ENCODE data around the gene B4GALT3. TPM values are rescaled to one million over a fixed set of nuclear protein-coding genes. Genes with fewer than 3 reads are reported as not detected.

The B4GALT3 gene
- total and polyA plus RNA-seq, 11 donors = 13.4 to 40.8 (median 22.4) TPM

DNA sequence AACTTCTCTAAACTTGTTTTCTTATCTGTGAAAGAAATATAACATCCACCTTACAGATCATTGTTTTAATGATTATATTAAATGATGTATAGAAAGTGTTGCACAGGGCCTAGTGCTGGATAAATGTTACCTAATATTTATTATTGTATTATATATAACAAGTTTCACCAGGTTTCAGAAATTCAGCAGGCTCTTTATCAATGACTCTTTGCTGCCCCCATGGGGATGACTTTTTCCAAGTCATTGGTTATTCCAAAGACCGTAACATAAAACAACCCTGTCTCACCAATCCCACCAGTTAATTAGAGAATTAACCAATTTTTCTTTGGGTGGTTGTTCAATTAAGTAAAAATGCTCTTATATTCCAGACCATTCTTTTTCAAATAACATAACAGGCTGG is 37.5 kb downstream of the B4GALT3 start:
- no peak overlapping the region for H3K4me3 ChIP-seq
- no peaks in the 10 kb centered on the region for H3K27me3 ChIP-seq
- ATAC-seq (peak in 1 of 4 donors; percentile 49), DNase-seq (peak in 1 of 5 donors; percentile 39)
- 37 to 50% (median 43%) methylated on average over 1 of the region's 1 CpG for WGBS, 4 donors
- no peak for TF ChIP-seq POLR2A (IDR thresholded peaks at IDR 0.05)
- peak in 11 of 12 donors; percentile 20 to 65 (median 52) for TF ChIP-seq CTCF (IDR thresholded peaks at IDR 0.05)
- H3K27ac ChIP-seq = no peak overlapping the region
- no peaks in the 10 kb centered on the region for H3K36me3 ChIP-seq
- H3K9me3 ChIP-seq = no peaks in the 10 kb centered on the region
- peaks cover 0 to 33% (median 0%) of the 10 kb centered on the region in 12 donors for H3K4me1 ChIP-seq
- intact Hi-C loops (cut with DNase I) = loop anchor here in 7 of 10 donors (5.0 to 10.0 kb wide), 4 partner anchors 95 to 465 kb away; partner anchors contain the start of gene USF1 (in 3 of the 7)

DNA sequence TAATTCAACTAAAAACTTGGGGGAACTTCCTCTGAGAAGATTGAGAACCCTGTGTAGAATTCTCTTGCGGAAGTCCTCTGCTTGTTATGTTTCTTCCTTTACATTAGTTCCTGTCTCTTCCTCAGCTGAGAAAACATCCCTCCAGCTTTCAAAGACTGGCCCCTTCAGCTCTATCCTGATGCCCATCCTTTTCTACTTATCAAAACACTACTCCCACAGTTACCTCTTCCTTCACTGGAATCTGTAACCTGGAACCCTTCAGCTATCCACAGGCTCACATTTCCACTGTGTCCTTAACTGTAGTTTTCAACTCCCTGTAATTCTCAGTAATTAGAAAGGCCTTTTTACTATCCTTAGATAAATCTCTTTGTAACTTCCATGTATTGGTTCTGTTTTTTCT is 38.9 kb downstream of the B4GALT3 start:
- TF ChIP-seq POLR2A (IDR thresholded peaks at IDR 0.05) (no peak), CTCF (IDR thresholded peaks at IDR 0.05) (no peak)
- peaks cover 5 to 47% (median 11%) of the 10 kb centered on the region in 12 donors for H3K4me1 ChIP-seq
- H3K27ac ChIP-seq = peak overlapping the region in 5 of 12 donors; percentile 12 to 51 (median 30)
- no peaks in the 10 kb centered on the region for H3K27me3 ChIP-seq
- no peaks in the 10 kb centered on the region for H3K36me3 ChIP-seq
- no peak overlapping the region for H3K4me3 ChIP-seq
- intact Hi-C loops (cut with DNase I) = loop anchor here in 7 of 10 donors (5.0 to 10.0 kb wide), 3 partner anchors 94 to 144 kb away; partner anchors contain the start of gene USF1 (in 3 of the 7)
- no peak for DNase-seq
- no peaks in the 10 kb centered on the region for H3K9me3 ChIP-seq
- ATAC-seq = no peak
- WGBS, 4 donors = 69 to 88% (median 70%) methylated on average over 1 of the region's 1 CpG

GRCh38 chr1:161137881-161138280 is 39.4 kb downstream of the B4GALT3 start:
- TF ChIP-seq POLR2A (IDR thresholded peaks at IDR 0.05) (no peak), CTCF (IDR thresholded peaks at IDR 0.05) (no peak)
- Histone ChIP-seq H3K4me3 (no peak overlapping the region), H3K27me3 (no peaks in the 10 kb centered on the region), H3K27ac (peak overlapping the region in 5 of 12 donors; percentile 12 to 51 (median 30)), H3K4me1 (peaks cover 5 to 49% (median 12%) of the 10 kb centered on the region in 12 donors), H3K36me3 (no peaks in the 10 kb centered on the region), H3K9me3 (no peaks in the 10 kb centered on the region)
- WGBS, 4 donors = 61 to 76% (median 70%) methylated on average over 3 of the region's 3 CpGs
- intact Hi-C loops (cut with DNase I) = loop anchor here in 7 of 10 donors (5.0 to 10.0 kb wide), 3 partner anchors 93 to 143 kb away; partner anchors contain the start of gene USF1 (in 3 of the 7)
- DNase-seq (no peak), ATAC-seq (no peak)

DNA sequence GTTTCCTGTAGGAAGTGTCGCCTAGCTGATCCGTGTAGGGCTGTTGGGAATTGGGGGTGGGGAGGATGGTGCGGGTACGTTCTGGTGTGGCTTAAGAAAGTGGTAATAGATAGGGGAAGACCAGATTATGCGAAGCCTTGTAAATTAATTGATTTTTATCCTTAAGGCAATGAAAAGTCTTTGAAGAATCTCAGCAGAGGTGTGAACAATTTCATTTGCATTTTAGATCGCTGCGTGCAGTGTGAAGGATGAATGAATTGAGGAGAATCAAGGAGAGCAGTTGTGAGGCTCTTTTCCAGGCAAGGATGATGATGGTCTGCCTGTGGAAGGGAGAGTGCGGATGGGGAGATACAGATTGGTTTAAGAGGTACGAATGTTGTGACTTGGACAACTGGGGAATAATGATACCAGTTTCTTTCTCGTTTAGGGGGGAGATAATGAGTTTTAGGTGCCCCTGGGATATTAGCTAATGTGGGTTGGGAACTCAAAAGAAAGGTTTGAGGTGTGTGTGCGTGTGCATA is 44.0 kb downstream of the B4GALT3 start:
- Histone ChIP-seq H3K9me3 (no peaks in the 10 kb centered on the region), H3K4me1 (peaks cover 5 to 73% (median 39%) of the 10 kb centered on the region in 12 donors), H3K27me3 (no peaks in the 10 kb centered on the region), H3K27ac (peak overlapping the region; percentile 87 to 99 (median 97)), H3K36me3 (peaks cover 0 to 24% (median 19%) of the 10 kb centered on the region in 9 donors), H3K4me3 (peak overlapping the region; percentile 42 to 92 (median 71))
- WGBS, 4 donors = 5 to 6% (median 5%) methylated on average over 11 of the region's 11 CpGs
- intact Hi-C loops (cut with DNase I) = loop anchor here in 7 of 10 donors (1.0 to 10.0 kb wide), 5 partner anchors 14 to 138 kb away; partner anchors contain the start of genes USF1 (in 3 of the 7), NIT1 (in 2 of the 7), PFDN2 (in 2 of the 7) and UFC1 (in 1 of the 7)
- no peak for TF ChIP-seq POLR2A (IDR thresholded peaks at IDR 0.05)
- no peak for TF ChIP-seq CTCF (IDR thresholded peaks at IDR 0.05)
- ATAC-seq = no peak
- DNase-seq = no peak

Measured in heart left ventricle (tissue), 16 donors.